ENCODE results near the gene TNK2.
"Not testable (repeated sequence)": the region's sequence is repeated elsewhere in the genome, so short reads cannot be mapped to it uniquely, and the experiment has no call there.

TNK2 gene

GRCh38 chr3:195916291-195916690 is 7.9 kb upstream of the TNK2 start:
- DNase-seq: no peak

GRCh38 chr3:195914648-195915473 is 6.5 kb upstream of the TNK2 start:
- peak; percentile 96 for DNase-seq

GRCh38 chr3:195914146-195914545 is 5.8 kb upstream of the TNK2 start:
- DNase-seq: not testable (repeated sequence)

- DNase-seq: no peak
These were observed 5.0 kb upstream of the TNK2 start for GRCh38 chr3:195913382-195913781.

- DNase-seq: no peak
These were observed 3.6 kb upstream of the TNK2 start for GRCh38 chr3:195911946-195912270.

- DNase-seq: no peak
These were observed 2.9 kb upstream of the TNK2 start for GRCh38 chr3:195911041-195911945.

- DNase-seq: no peak
These were observed 2.1 kb upstream of the TNK2 start for GRCh38 chr3:195910499-195910845.

GRCh38 chr3:195909644-195910498 is 1.5 kb upstream of the TNK2 start:
- DNase-seq: peak; percentile 89

- peak; percentile 26 for DNase-seq
These were observed 587 bp upstream of the TNK2 start for GRCh38 chr3:195908694-195909581.

GRCh38 chr3:195907684-195907933 is 742 bp downstream of the TNK2 start:
- DNase-seq: no peak

- DNase-seq: peak; percentile 54
These were observed 1.3 kb downstream of the TNK2 start for GRCh38 chr3:195906865-195907683.

GRCh38 chr3:195905970-195906864 is 2.1 kb downstream of the TNK2 start:
- DNase-seq: no peak

GRCh38 chr3:195904368-195904767 is 4.0 kb downstream of the TNK2 start:
- DNase-seq: no peak

GRCh38 chr3:195903950-195904290 is 4.4 kb downstream of the TNK2 start:
- no peak for DNase-seq

- not testable (repeated sequence) for DNase-seq
These were observed 5.7 kb downstream of the TNK2 start for GRCh38 chr3:195902634-195903033.

GRCh38 chr3:195901836-195902585 is 6.3 kb downstream of the TNK2 start:
- not testable (repeated sequence) for DNase-seq

GRCh38 chr3:195900436-195901355 is 7.7 kb downstream of the TNK2 start:
- peak; percentile 25 for DNase-seq

GRCh38 chr3:195899701-195900435 is 8.5 kb downstream of the TNK2 start:
- no peak for DNase-seq

Measured in stimulated activated CD4-positive, alpha-beta T cell treated with anti-CD3 and anti-CD28 coated beads, Interleukin-12 subunit alpha, Interleukin-12 subunit beta, amount 100 ng/mL, for 4 hours (primary cell).